Measurements from ENCODE around the gene ANO4. TPM values are rescaled to one million over a fixed set of nuclear protein-coding genes. Genes with fewer than 3 reads are reported as not detected.

ANO4 gene
- total RNA-seq, 1 donor from 2014 or later = 0.74 TPM

DNA sequence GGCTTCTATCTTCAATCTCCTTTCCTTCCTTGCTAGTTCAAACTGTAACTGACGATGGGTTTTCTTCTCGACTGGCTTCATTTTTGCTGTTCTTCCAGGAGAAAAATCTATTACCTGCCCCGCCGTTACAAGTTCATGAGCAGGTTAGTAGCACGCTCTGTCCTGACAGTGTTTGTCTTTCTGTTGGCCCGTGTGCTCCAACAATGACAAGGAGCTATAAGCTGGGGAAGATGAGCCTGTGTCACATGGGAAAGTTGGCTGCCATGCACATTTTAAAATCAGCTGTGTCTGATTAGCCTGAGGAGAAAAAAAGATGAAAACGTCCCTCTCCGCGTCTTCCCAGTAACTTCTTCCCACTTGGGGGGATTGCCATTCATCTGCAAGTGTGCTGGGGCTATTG, 180.2 kb downstream of the ANO4 start:
- Histone ChIP-seq H3K36me3 (no peaks in the 10 kb centered on the region), H3K9me3 (no peaks in the 10 kb centered on the region), H3K4me3 (no peak overlapping the region), H3K27ac (no peak overlapping the region), H3K4me1 (no peaks in the 10 kb centered on the region), H3K27me3 (no peaks in the 10 kb centered on the region)
- intact Hi-C loops (cut with DNase I) = no loop called here
- TF ChIP-seq, protein P1, sequence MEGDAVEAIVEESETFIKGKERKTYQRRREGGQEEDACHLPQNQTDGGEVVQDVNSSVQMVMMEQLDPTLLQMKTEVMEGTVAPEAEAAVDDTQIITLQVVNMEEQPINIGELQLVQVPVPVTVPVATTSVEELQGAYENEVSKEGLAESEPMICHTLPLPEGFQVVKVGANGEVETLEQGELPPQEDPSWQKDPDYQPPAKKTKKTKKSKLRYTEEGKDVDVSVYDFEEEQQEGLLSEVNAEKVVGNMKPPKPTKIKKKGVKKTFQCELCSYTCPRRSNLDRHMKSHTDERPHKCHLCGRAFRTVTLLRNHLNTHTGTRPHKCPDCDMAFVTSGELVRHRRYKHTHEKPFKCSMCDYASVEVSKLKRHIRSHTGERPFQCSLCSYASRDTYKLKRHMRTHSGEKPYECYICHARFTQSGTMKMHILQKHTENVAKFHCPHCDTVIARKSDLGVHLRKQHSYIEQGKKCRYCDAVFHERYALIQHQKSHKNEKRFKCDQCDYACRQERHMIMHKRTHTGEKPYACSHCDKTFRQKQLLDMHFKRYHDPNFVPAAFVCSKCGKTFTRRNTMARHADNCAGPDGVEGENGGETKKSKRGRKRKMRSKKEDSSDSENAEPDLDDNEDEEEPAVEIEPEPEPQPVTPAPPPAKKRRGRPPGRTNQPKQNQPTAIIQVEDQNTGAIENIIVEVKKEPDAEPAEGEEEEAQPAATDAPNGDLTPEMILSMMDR (IDR thresholded peaks at IDR 0.05) = no peak
- TF ChIP-seq POLR2A (IDR thresholded peaks at IDR 0.05) = no peak
- no peak for TF ChIP-seq POLR2AphosphoS5 (IDR thresholded peaks at IDR 0.05; ENCODE audit: insufficient read depth in 1 of 2, low read depth in 1 of 2)
- no peak for DNase-seq (ENCODE audit: extremely low spot score in 2 of 2)

DNA sequence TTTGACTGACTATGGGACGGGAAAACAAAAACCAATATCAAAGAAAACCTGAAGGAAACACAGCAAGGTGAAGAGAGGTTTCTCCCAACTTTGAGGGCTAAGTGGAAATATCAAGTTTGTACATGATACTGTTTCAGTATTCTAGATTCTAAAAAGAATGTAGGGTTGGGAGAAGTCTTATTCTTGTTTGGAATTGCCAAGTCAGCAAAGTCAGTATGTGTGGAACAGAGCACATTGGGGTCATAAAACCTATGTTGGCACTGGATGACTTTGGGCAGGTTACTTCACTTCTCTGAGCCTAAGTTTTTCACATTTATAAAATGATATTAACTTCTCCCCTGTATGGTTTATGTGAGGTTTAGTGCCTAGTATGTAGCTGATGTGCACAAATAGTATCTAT, 182.2 kb downstream of the ANO4 start:
- Histone ChIP-seq H3K27me3 (no peaks in the 10 kb centered on the region), H3K36me3 (no peaks in the 10 kb centered on the region), H3K4me3 (no peak overlapping the region), H3K9me3 (no peaks in the 10 kb centered on the region), H3K4me1 (no peaks in the 10 kb centered on the region), H3K27ac (no peak overlapping the region)
- DNase-seq (ENCODE audit: extremely low spot score in 2 of 2) = no peak
- TF ChIP-seq, protein P1 (IDR thresholded peaks at IDR 0.05) = no peak
- TF ChIP-seq POLR2AphosphoS5 (IDR thresholded peaks at IDR 0.05; ENCODE audit: insufficient read depth in 1 of 2, low read depth in 1 of 2) (no peak), POLR2A (IDR thresholded peaks at IDR 0.05) (no peak)
- intact Hi-C loops (cut with DNase I) = no loop called here

DNA sequence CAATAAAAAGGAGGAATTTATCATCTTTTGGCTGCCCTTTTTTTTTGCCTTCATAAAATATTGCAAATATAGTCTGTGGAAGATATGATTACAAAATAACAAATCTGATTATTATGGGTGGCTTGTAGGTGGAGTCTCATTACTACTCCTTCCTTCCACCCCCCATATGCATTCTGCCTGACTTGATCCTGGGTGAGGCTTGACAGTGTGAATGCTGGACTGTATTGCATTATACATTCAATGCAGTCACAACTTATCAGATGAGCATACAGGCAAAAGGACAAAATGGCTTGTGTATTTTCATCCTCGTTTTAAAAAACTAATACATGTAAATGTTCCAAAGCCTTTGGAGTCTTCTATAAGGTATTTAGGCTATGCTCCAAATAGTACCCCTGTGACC, 186.3 kb downstream of the ANO4 start:
- Histone ChIP-seq H3K27ac (no peak overlapping the region), H3K4me3 (no peak overlapping the region), H3K9me3 (no peaks in the 10 kb centered on the region), H3K36me3 (no peaks in the 10 kb centered on the region), H3K27me3 (no peaks in the 10 kb centered on the region), H3K4me1 (peaks cover 2% of the 10 kb centered on the region)
- TF ChIP-seq, protein P1 (IDR thresholded peaks at IDR 0.05) = no peak
- TF ChIP-seq POLR2AphosphoS5 (IDR thresholded peaks at IDR 0.05; ENCODE audit: insufficient read depth in 1 of 2, low read depth in 1 of 2) = no peak
- no peak for TF ChIP-seq POLR2A (IDR thresholded peaks at IDR 0.05)
- no peak for DNase-seq (ENCODE audit: extremely low spot score in 2 of 2)
- intact Hi-C loops (cut with DNase I) = no loop called here

DNA sequence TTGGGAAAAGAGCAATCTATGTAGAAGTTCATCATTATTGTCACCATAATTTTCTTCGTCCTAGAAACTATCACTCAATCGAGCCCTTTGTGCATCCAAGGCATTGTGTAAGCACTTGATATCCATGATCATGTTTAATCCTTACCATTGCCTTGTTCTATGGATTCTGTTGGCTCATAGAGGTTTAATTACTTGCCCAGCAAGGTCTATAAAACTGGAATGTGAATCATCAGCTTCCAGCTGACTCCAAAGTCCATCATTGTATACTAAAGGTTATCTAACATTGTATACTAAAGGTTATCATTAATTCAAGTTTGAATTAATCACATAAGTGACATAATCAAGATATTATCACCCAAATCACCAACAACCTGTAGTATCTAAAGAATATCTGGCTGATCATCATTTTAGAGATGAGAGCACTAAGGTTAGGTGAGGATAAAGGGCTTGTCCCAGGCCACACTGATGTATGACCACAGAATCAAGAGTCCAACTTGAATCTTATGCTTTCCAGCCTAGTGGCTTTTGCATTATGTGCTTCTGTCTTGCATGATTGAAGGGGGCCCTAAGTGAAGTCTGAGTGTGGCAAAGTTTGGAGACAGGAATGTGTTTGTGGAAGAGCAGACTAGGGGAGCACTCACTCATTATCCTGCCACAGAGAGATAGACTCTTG, 188.1 kb downstream of the ANO4 start:
- TF ChIP-seq POLR2A (IDR thresholded peaks at IDR 0.05) (no peak), POLR2AphosphoS5 (IDR thresholded peaks at IDR 0.05; ENCODE audit: insufficient read depth in 1 of 2, low read depth in 1 of 2) (no peak)
- TF ChIP-seq, protein P1 (IDR thresholded peaks at IDR 0.05) = no peak
- H3K36me3 ChIP-seq = no peaks in the 10 kb centered on the region

DNA sequence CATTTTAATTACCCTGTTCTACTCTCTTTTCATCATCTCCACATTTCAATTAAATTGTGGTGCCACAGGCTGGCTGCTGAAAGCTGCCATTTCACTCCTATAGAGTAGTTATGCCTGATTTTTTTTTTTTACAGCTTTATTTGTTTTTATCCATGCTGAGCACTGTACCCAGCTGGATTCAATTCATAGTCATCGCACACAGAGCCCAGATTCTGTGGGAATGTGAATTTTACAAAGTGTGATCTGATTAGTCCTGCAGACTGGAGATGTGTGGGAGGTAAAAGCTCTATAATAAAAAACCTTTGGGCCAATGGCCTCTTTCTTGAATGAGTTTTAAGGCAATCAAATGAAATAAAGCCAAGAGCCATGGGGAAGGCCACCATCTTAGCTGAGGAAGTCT, 190.2 kb downstream of the ANO4 start:
- no peaks in the 10 kb centered on the region for H3K9me3 ChIP-seq
- H3K4me1 ChIP-seq = peaks cover 7% of the 10 kb centered on the region
- no peak for DNase-seq (ENCODE audit: extremely low spot score in 2 of 2)
- no peaks in the 10 kb centered on the region for H3K36me3 ChIP-seq
- no peak overlapping the region for H3K27ac ChIP-seq
- H3K27me3 ChIP-seq = no peaks in the 10 kb centered on the region
- intact Hi-C loops (cut with DNase I) = no loop called here
- H3K4me3 ChIP-seq = no peak overlapping the region
- TF ChIP-seq POLR2A (IDR thresholded peaks at IDR 0.05) (no peak), POLR2AphosphoS5 (IDR thresholded peaks at IDR 0.05; ENCODE audit: insufficient read depth in 1 of 2, low read depth in 1 of 2) (no peak)
- TF ChIP-seq, protein P1 (IDR thresholded peaks at IDR 0.05) = no peak

More for the DNA sequence above, 188.1 kb downstream of the ANO4 start:
- H3K4me1 ChIP-seq = peaks cover 7% of the 10 kb centered on the region
- no peak overlapping the region for H3K4me3 ChIP-seq
- H3K27ac ChIP-seq = no peak overlapping the region
- DNase-seq (ENCODE audit: extremely low spot score in 2 of 2) = no peak
- H3K9me3 ChIP-seq = no peaks in the 10 kb centered on the region
- H3K27me3 ChIP-seq = no peaks in the 10 kb centered on the region
- intact Hi-C loops (cut with DNase I) = no loop called here
